PFSK-1 (cell line): Measurements from ENCODE around the gene SBF1.

Experiments
- FOXP2 ChIP-seq: optimal IDR thresholded peaks from 2 replicates; pipeline ENCODE3; 2011; ENCODE audit warnings: borderline replicate concordance, control low read depth, inconsistent platforms; ENCODE audit not compliant: insufficient read depth; ENCODE audit errors: extremely low read length, extremely low read depth
- POLR2AphosphoS5 ChIP-seq: IDR thresholded peaks from 2 replicates; pipeline ENCODE4 v1.6.1; 2012; ENCODE audit warnings: low read depth, mild to moderate bottlenecking, control low read depth, low read length, moderate library complexity
- SIN3A ChIP-seq: IDR thresholded peaks from 2 replicates; pipeline ENCODE4 v1.6.1; 2012; ENCODE audit warnings: mild to moderate bottlenecking, low read length, moderate library complexity, borderline replicate concordance; ENCODE audit not compliant: insufficient read depth
- TAF1 ChIP-seq: IDR thresholded peaks from 2 replicates; pipeline ENCODE4 v1.6.1; 2012; ENCODE audit warnings: low read length, control low read depth, borderline replicate concordance; ENCODE audit not compliant: insufficient read depth
- TF ChIP-seq, protein P1 (sequence below), 2 experiments: IDR thresholded peaks; 2 replicates each; pipeline versions ENCODE4 v1.6.1 to v1.8.0; 2011 to 2012; ENCODE audit warnings: low read depth in 2 of 2, low read length in 2 of 2, control low read depth in 1 of 2, inconsistent platforms in 1 of 2, mild to moderate bottlenecking in 1 of 2, moderate library complexity in 1 of 2; ENCODE audit not compliant: insufficient read depth in 1 of 2

The SBF1 gene

DNA sequence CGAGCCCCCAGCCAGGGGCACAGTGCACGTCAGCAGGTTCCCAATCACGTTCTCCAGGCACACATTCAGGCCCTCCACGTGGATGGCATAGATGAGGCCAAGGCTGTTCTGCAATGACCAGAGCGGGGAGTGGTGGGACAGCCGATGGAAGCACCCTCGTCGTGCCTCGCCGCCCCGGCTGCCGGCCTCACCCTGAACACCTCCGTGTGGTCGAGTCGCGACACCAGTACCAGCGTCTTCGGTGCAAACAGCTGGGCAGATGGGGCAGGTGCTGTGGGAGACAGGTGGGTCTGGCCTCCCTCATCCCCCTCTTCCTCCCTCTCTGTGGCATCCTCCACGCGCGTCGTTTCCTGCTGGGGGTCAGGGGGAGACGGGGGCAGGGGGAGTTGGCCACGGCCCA, 7.5 kb downstream of the SBF1 start:
- TF ChIP-seq, protein P1, sequence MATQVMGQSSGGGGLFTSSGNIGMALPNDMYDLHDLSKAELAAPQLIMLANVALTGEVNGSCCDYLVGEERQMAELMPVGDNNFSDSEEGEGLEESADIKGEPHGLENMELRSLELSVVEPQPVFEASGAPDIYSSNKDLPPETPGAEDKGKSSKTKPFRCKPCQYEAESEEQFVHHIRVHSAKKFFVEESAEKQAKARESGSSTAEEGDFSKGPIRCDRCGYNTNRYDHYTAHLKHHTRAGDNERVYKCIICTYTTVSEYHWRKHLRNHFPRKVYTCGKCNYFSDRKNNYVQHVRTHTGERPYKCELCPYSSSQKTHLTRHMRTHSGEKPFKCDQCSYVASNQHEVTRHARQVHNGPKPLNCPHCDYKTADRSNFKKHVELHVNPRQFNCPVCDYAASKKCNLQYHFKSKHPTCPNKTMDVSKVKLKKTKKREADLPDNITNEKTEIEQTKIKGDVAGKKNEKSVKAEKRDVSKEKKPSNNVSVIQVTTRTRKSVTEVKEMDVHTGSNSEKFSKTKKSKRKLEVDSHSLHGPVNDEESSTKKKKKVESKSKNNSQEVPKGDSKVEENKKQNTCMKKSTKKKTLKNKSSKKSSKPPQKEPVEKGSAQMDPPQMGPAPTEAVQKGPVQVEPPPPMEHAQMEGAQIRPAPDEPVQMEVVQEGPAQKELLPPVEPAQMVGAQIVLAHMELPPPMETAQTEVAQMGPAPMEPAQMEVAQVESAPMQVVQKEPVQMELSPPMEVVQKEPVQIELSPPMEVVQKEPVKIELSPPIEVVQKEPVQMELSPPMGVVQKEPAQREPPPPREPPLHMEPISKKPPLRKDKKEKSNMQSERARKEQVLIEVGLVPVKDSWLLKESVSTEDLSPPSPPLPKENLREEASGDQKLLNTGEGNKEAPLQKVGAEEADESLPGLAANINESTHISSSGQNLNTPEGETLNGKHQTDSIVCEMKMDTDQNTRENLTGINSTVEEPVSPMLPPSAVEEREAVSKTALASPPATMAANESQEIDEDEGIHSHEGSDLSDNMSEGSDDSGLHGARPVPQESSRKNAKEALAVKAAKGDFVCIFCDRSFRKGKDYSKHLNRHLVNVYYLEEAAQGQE (IDR thresholded peaks at IDR 0.05; ENCODE audit: insufficient read depth in 1 of 2, low read depth in 2 of 2, low read length in 2 of 2) = no peak
- TF ChIP-seq SIN3A (no peak), POLR2AphosphoS5 (no peak), TAF1 (no peak), FOXP2 (no peak)

DNA sequence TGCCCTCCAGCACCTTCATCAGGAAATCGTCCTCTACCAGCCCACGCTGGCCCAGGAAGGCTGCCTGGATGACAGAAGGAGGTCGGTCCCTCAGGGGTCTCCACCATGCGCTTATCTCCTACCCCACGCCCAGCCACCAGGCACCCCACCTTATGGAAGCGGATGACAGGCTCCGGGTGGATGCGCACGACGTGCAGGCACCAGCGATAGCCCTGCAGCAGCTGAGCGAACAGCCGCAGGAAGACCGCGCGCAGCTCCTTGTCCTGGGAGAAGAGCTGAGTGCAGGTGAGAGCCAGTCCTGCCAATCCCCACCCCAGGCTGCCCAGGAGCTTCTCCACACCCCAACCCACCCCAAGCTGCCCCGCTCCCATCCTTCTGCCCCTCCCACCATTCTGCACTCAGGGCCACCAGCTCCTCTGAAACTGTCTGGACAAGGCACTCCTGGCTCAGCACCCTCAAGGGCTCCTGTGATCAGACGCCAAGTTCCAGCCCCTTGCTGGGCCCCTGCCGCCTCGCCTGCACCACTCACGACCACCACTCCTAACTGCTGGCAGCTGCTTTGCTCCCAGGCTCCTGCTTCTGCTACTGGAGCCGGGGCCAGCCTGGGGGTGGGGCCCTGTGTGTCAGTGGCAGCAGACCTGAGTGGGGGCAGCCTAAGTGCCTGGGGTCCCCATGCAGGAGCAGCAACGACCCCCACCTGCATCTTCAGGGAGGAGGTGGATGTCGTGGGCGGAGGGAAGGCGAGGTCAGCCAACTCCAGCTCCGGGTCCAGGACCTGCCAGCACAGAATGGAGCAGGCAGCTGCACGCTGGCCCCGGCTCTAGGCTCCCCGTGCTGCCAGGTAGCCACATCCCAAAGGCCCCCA, 9.5 kb downstream of the SBF1 start:
- TF ChIP-seq POLR2AphosphoS5 = no peak
- TF ChIP-seq TAF1 = no peak
- TF ChIP-seq SIN3A = no peak
- TF ChIP-seq, protein P1 (IDR thresholded peaks at IDR 0.05; ENCODE audit: insufficient read depth in 1 of 2, low read depth in 2 of 2, low read length in 2 of 2) = no peak
- TF ChIP-seq FOXP2 = no peak

DNA sequence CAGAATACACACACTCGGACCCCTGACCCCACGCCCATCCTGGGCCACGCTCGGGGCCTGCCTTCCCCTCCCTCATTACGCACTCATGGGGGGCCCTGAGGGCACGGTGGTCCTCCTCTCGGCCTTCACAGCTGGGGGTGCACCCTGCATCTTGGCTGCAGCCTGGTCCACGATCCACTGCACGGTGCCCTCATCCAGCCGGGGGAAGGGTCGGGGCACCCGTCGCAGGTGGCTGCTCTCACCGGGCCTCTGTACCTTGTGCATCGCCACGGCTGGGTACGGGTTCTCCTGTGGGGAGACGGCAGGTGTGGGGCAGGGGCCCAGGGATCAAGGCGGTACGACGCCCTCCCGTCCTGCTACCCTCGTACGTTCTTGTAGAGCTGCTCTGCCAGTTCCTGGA, 10.4 kb downstream of the SBF1 start:
- TF ChIP-seq, protein P1 (IDR thresholded peaks at IDR 0.05; ENCODE audit: insufficient read depth in 1 of 2, low read depth in 2 of 2, low read length in 2 of 2) = no peak
- TF ChIP-seq SIN3A (no peak), TAF1 (no peak), FOXP2 (no peak), POLR2AphosphoS5 (no peak)

DNA sequence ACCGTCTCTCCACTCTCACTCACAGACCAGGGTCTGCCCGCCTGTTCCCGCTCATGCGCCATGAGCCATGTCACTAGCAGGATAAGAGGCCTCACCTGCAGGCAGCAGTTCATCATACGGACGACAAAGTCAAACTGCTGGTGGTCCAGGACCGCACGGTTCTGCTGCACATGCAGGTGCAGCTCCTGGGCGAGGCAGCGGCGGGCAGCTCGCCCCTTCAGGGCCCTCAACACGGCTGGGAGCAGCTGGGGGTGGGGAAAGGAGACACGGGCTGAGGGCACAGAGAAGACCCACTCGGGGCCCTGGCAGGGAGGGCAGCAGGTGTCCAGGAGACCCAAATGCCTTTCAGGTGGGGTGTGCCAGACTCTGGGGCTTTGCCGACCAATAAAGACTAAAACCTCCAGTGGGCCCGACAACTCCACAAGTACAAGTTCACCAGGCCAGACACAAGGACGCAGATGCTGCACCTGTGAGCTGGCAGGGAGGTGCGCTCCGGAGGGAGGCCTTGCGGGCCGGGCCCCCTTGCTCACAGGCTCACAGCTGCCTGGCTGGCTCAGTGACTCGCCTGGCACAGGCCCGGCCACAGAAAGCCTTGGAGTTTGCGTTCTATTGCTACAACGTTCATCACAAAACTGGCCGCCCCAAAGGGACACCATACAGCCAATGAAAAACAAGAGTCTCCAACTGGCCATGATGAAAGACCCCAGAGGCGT, 11.5 kb downstream of the SBF1 start:
- TF ChIP-seq FOXP2 = no peak
- TF ChIP-seq POLR2AphosphoS5 = no peak
- TF ChIP-seq SIN3A = no peak
- TF ChIP-seq, protein P1 (IDR thresholded peaks at IDR 0.05; ENCODE audit: insufficient read depth in 1 of 2, low read depth in 2 of 2, low read length in 2 of 2) = no peak
- TF ChIP-seq TAF1 = no peak
